ENCODE data around the gene NID2. TPM values are rescaled to one million over a fixed set of nuclear protein-coding genes. Genes with fewer than 3 reads are reported as not detected.

Gene NID2
- total RNA-seq (10 to 100 TPM in 1 of 7 donors, 1 to 10 TPM in 6; 2.0 to 10.8 (median 5.2) TPM), polyA plus RNA-seq (1 to 10 TPM in 1 of 3 donors, under 1 TPM in 2; 0.33 to 1.4 (median 0.93) TPM)
- long read RNA-seq, donor 1, partial matches to known transcripts = 5 of 8 reads
- long read RNA-seq, donor 1, other reads (novel, unspliced or antisense) = 0 of 8 reads
- long read RNA-seq, donor 2, full-length matches to known transcripts = 2 of 2 reads
- long read RNA-seq, donor 2, partial matches to known transcripts = 0 of 2 reads
- long read RNA-seq, donor 2, other reads (novel, unspliced or antisense) = 0 of 2 reads

- H3K27me3 ChIP-seq (replicated peaks in 1 of 7) = peaks cover 5 to 65% (median 44%) of the 10 kb centered on the region in 7 donors
- peak within 1 kb of the TSS in 7 of 8 donors; percentile 30 to 60 (median 51) for H3K27ac ChIP-seq
- DNase-seq = peak; percentile 81
- intact Hi-C loops (cut with DNase I; ENCODE audit: low total_unique reads) = no loop called here
- no peaks in the 10 kb centered on the region for H3K9me3 ChIP-seq
- H3K4me1 ChIP-seq = peaks cover 20 to 34% (median 27%) of the 10 kb centered on the region in 6 donors
- peak within 1 kb of the TSS; percentile 45 to 83 (median 55) for H3K4me3 ChIP-seq
- H3K36me3 ChIP-seq = no peaks in the 10 kb centered on the region
- peak in 1 of 3 donors; percentile 62 for TF ChIP-seq POLR2AphosphoS5 (IDR thresholded peaks at IDR 0.05)
- TF ChIP-seq CTCF (IDR thresholded peaks at IDR 0.05 in 8 of 11, conservative IDR thresholded peaks at IDR 0.05 in 3 of 11) = no peak
- WGBS, 5 donors = 0 to 1% (median 1%) methylated on average over 37 to 57 of the region's 57 CpGs
These were observed at the start of gene NID2 for GRCh38 chr14:52068615-52069306. Gene NID2, minus strand, starts transcription at chr14:52069059. Its CDS starts 65 bp downstream, at chr14:52068994.

GRCh38 chr14:52117111-52117832 is 48.4 kb upstream of the NID2 start:
- no peak for TF ChIP-seq POLR2AphosphoS5 (IDR thresholded peaks at IDR 0.05)
- intact Hi-C loops (cut with DNase I; ENCODE audit: low total_unique reads) = no loop called here
- Histone ChIP-seq H3K9me3 (no peaks in the 10 kb centered on the region), H3K36me3 (no peaks in the 10 kb centered on the region), H3K4me1 (no peaks in the 10 kb centered on the region), H3K4me3 (no peak overlapping the region), H3K27ac (no peak overlapping the region), H3K27me3 (replicated peaks in 1 of 7) (no peaks in the 10 kb centered on the region)
- DNase-seq = no peak
- WGBS, 5 donors = 80 to 87% (median 83%) methylated on average over 12 to 14 of the region's 14 CpGs

- intact Hi-C loops (cut with DNase I; ENCODE audit: low total_unique reads) = no loop called here
- Histone ChIP-seq H3K4me3 (no peak overlapping the region), H3K36me3 (no peaks in the 10 kb centered on the region), H3K27me3 (replicated peaks in 1 of 7) (no peaks in the 10 kb centered on the region), H3K9me3 (no peaks in the 10 kb centered on the region), H3K4me1 (no peaks in the 10 kb centered on the region), H3K27ac (no peak overlapping the region)
- no peak for DNase-seq
- no peak for TF ChIP-seq CTCF (IDR thresholded peaks at IDR 0.05 in 8 of 11, conservative IDR thresholded peaks at IDR 0.05 in 3 of 11)
- no peak for TF ChIP-seq POLR2AphosphoS5 (IDR thresholded peaks at IDR 0.05)
- no peak for TF ChIP-seq POLR2A (IDR thresholded peaks at IDR 0.05)
These were observed 46.4 kb upstream of the NID2 start for GRCh38 chr14:52115286-52115685.

GRCh38 chr14:52112336-52113018 is 43.6 kb upstream of the NID2 start:
- no peaks in the 10 kb centered on the region for H3K9me3 ChIP-seq
- no peaks in the 10 kb centered on the region for H3K27me3 ChIP-seq (replicated peaks in 1 of 7)
- no peak overlapping the region for H3K27ac ChIP-seq
- H3K36me3 ChIP-seq = no peaks in the 10 kb centered on the region
- TF ChIP-seq POLR2A (IDR thresholded peaks at IDR 0.05) = no peak
- no peaks in the 10 kb centered on the region for H3K4me1 ChIP-seq
- H3K4me3 ChIP-seq = no peak overlapping the region
- DNase-seq = no peak
- intact Hi-C loops (cut with DNase I; ENCODE audit: low total_unique reads) = no loop called here

Measured in spleen (tissue), 13 donors.